ENCODE data around the gene CLCN5. TPM values are rescaled to one million over a fixed set of nuclear protein-coding genes. Genes with fewer than 3 reads are reported as not detected.

CLCN5 gene
- total RNA-seq, 1 donor from 2014 or later, result 9.2 TPM

- DNase-seq (ENCODE audit: extremely low read depth, low read depth, low spot score), result no peak
Observed at GRCh38 chrX:49932791-49933190, 10.4 kb downstream of the CLCN5 start.

GRCh38 chrX:49934148-49934547 lies 11.8 kb downstream of the CLCN5 start:
- DNase-seq (ENCODE audit: extremely low read depth, low read depth, low spot score), result no peak

DNA sequence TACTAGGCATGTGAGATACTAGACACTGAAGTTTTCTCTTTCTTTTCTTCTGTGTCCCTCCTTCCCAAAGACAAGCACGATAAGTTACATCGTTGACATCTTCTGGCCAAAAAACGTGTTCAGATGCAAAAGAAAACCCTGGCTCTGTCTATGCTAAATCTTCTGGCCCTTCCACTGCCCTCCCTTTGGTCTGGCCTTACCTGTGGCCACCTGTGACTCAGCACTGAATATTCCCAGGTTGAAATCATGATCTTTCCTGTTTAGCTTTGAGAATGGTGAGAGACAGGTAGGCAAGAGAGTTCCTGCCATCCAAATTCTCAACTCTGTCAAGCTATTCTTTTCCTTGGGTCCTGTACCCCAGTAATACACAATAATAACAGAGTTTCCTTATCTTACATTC lies 12.3 kb downstream of the CLCN5 start:
- no peak for DNase-seq (ENCODE audit: extremely low read depth, low read depth, low spot score)

DNA sequence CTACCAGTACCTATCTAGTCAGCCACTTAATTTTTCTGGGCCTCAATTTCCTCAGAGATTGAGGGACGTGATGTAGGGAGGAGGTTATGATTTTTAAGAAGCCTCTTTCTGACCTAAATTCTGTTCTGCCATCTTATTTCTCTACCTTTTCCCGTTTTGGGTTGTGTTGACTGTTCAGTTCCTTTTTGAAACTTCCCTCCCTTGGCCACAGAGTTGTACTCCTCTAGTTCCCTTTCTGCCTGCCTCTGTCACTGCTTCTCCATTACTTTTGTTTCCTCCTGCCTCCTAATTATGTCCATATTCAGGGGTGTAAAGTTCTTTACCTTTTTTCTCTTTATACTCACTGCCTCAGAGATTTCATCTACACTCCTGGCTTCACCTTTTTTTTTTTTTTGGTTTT lies 25.4 kb downstream of the CLCN5 start:
- DNase-seq (ENCODE audit: extremely low read depth, low read depth, low spot score), result no peak

DNA sequence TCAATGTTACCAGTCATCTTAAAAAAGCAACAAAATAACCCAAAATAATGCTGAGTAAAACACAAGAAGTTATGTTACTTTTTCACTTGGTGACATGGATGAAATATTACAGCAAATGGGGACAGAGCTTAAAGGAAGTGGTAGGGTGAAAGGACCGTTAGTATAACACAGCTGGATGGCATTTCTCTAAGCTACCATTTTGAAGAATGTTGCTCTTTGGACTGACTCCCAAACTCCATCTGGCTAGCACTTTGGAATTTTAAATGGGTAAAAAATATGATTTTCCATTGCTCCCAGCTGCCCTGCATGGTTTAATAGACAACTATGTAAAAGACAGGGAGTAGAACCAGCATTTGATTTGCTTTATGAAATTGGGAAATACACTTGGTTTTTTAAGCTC lies 27.6 kb downstream of the CLCN5 start:
- no peak for DNase-seq (ENCODE audit: extremely low read depth, low read depth, low spot score)

GRCh38 chrX:49951524-49952193 lies 29.3 kb downstream of the CLCN5 start:
- DNase-seq (ENCODE audit: extremely low read depth, low read depth, low spot score), result no peak

DNA sequence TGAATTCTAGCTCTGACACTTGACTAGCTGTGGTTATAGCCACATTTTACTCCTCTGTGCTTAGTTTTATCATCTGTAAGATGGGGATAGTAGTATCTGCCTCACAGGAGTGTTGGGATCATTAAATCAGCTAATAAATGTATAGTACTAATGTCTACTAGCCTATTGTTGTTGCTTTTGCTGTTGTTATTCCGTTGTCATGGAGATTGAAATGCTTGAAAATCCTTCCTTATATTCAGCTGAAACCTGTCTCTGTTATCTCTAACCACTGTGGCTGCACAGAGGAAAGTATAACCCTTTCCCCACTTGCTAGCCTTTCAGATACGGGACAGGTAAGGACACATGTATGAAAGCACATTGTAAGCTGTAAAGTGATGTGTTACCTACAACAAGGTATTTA lies 33.9 kb downstream of the CLCN5 start:
- no peak for DNase-seq (ENCODE audit: extremely low read depth, low read depth, low spot score)

GRCh38 chrX:49958727-49959485 lies 36.5 kb downstream of the CLCN5 start:
- DNase-seq (ENCODE audit: extremely low read depth, low read depth, low spot score), result no peak

DNA sequence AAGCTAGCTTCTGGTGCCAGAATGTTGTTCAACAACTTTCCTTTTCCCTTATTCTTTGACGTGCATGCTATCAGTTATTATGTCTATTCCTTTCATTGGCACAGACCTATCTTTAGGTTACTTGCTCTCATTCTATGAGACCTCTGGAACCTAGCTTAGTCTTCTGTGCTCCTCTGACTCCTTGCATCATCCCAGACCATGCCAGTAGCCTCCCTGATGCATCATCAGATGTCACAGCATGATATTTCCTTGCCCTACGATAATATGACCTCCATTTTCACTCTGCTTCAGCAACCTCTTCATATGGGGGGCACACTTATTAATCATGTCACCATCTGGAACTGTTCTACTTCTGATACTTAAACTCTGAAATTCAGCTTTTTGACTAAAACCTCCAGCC lies 37.2 kb downstream of the CLCN5 start:
- no peak for DNase-seq (ENCODE audit: extremely low read depth, low read depth, low spot score)

DNA sequence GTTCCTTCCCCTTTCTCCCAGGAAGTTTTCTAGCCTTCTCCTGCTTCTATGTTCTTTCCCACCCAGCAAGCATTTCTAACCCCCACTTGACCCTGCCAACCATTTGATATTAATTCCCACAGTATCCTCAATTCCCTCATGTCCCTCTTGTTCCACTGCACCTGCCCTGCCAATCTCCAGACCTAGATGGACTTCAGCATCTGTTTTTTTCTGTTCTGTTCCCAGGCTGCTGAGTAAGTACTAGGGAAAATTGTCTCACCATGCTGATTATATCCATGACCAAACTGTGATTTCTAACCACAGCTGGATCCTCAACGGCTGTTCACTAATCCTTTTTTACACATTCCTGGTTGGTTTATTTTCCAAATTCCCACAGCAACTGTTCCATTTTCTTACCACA lies 37.7 kb downstream of the CLCN5 start:
- DNase-seq (ENCODE audit: extremely low read depth, low read depth, low spot score), result no peak

GRCh38 chrX:49970674-49971073 lies 48.3 kb downstream of the CLCN5 start:
- DNase-seq (ENCODE audit: extremely low read depth, low read depth, low spot score), result no peak

DNA sequence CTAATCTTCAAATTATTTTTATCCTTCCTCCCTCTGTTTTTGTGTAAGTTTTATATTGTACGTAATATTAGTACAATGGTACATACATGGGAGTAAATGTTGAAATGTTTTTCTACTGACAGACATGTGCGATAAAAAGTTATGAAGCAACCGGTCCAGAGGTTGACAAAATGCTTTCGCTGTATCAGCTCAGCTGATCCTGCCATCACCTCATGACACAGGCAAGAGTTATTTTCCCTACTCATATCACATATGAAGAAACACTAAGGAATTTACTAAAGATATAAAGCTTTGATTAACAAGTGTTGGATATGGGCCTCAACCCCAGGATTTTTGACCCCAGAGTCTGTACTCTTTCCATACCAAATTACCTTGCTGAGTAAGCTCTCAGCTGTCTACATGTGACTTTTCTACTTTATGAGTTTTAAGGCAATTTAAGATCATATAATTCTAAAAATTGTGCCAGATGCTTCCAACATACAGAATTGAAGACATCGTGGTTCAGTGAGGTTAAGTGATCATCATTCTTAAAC lies 50.0 kb downstream of the CLCN5 start:
- DNase-seq (ENCODE audit: extremely low read depth, low read depth, low spot score), result no peak

DNA sequence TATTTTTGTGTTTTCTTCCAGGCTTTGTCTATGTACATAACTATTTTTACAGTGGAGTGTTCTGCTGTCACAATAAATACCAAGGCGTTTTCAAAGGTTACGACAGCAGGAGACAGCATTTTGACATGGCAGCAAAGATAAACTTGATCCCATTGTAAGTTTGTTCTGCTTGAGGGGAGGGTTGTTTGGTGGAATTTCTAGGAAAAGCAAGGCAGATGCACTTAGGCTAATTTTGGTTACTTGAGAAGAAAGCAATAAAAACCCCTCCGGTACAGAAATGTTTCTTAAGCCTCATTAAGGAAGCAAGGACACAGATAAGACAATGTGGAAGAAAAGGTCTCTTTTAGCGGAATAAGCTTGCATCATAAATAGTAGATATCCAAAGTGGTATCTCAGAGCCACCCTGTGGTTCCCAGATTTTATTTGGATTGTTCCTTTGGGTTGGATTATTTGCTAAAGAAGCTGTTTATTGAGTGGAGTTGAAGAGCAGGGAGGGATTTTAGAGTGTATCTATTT lies 54.3 kb downstream of the CLCN5 start:
- no peak for DNase-seq (ENCODE audit: extremely low read depth, low read depth, low spot score)

GRCh38 chrX:49977319-49978090 lies 55.1 kb downstream of the CLCN5 start:
- no peak for DNase-seq (ENCODE audit: extremely low read depth, low read depth, low spot score)

DNA sequence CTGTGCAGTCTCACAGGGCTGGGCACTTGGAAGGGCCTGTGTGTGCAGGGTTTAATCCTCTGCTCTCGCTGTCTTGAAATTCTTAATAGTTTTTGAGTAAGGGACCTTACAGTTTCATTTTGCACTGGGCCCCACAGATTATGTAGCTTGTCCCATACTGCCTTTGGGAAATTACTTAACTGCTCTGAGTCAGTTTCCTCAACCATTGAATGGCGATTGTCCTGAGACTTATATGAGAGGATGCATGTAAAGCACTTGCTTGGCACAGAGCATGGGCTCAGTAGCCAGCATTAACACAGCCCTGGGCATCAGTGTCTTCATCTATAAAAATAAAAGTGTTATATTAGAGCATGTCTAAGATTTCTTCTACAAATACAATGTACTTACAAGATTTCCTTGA lies 55.8 kb downstream of the CLCN5 start:
- peak; percentile 25 for DNase-seq (ENCODE audit: extremely low read depth, low read depth, low spot score)

GRCh38 chrX:49986058-49986457 lies 63.7 kb downstream of the CLCN5 start:
- no peak for DNase-seq (ENCODE audit: extremely low read depth, low read depth, low spot score)

- DNase-seq (ENCODE audit: extremely low read depth, low read depth, low spot score), result no peak
Observed at GRCh38 chrX:49987651-49988050, 65.3 kb downstream of the CLCN5 start.

- no peak for DNase-seq (ENCODE audit: extremely low read depth, low read depth, low spot score)
Observed at GRCh38 chrX:49988143-49988542, 65.7 kb downstream of the CLCN5 start.

- DNase-seq (ENCODE audit: extremely low read depth, low read depth, low spot score), result no peak
Observed at GRCh38 chrX:49991758-49992157, 69.4 kb downstream of the CLCN5 start.

GRCh38 chrX:49992853-49993252 lies 70.5 kb downstream of the CLCN5 start:
- DNase-seq (ENCODE audit: extremely low read depth, low read depth, low spot score), result no peak

DNA sequence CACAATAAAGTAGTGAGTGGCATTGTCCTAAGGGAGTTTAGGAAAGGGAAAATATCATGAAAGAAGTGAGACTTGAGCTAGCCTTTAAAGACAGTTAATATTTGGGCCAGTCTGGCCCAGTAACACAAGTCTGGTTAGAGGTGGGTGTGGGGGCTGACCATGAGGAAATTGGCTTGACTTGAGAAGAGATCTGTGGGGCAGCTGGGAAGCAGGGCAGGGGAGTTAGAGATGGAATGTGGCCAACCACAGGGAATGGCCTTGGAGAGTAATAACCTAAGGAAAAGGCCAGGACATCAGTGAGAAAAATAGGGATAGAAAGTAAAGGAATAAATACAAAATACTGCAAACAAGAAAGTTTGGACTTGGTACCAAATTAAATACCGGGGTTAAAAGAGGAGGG lies 71.3 kb downstream of the CLCN5 start:
- no peak for DNase-seq (ENCODE audit: extremely low read depth, low read depth, low spot score)
